ENCODE data around the gene COX6B2. TPM values are rescaled to one million over a fixed set of nuclear protein-coding genes. Genes with fewer than 3 reads are reported as not detected.

Gene COX6B2
- polyA plus RNA-seq, 3 donors = 0.36 TPM; not detected in 2

DNA sequence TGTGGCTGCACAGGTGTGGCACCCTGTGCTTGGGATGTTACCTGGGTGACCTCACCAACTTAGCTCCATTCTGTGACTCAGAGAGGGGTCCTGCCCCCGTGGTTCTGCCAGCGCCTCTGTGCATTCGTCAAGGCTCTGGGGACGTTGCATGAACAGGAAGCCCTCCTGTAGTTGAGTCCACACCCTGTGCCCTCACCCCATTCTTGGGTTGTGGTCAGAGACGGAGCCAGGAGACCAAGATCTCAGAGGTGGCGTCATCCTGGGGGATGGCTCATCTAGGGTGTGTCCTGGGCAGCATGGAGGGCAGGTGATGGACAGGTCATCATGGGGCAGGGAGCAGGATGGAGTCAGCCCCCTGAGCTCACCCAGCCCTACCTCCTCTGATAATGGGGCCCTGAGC, 2.5 kb downstream of the COX6B2 start:
- peak in 2 of 3 donors; percentile 20 to 28 for DNase-seq
- peak overlapping the region in 1 of 7 donors; percentile 63 for H3K27ac Mint-ChIP-seq
- H3K4me1 Mint-ChIP-seq = peaks cover 33% of the 10 kb centered on the region
- no peak overlapping the region for H3K9ac ChIP-seq (ENCODE audit: insufficient read depth, low read length, poor library complexity, severe bottlenecking)
- TF ChIP-seq, protein P1, sequence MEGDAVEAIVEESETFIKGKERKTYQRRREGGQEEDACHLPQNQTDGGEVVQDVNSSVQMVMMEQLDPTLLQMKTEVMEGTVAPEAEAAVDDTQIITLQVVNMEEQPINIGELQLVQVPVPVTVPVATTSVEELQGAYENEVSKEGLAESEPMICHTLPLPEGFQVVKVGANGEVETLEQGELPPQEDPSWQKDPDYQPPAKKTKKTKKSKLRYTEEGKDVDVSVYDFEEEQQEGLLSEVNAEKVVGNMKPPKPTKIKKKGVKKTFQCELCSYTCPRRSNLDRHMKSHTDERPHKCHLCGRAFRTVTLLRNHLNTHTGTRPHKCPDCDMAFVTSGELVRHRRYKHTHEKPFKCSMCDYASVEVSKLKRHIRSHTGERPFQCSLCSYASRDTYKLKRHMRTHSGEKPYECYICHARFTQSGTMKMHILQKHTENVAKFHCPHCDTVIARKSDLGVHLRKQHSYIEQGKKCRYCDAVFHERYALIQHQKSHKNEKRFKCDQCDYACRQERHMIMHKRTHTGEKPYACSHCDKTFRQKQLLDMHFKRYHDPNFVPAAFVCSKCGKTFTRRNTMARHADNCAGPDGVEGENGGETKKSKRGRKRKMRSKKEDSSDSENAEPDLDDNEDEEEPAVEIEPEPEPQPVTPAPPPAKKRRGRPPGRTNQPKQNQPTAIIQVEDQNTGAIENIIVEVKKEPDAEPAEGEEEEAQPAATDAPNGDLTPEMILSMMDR (IDR thresholded peaks at IDR 0.05) = no peak
- peaks cover 0 to 9% of the 10 kb centered on the region in 2 donors for H3K9me3 ChIP-seq (replicated peaks in 1 of 2; ENCODE audit: control insufficient read depth in 1 of 2, insufficient read depth in 1 of 2, low read length in 2 of 2)
- H3K4me3 ChIP-seq (replicated peaks in 1 of 3; ENCODE audit: low read depth in 2 of 3, low read length in 3 of 3) = no peak overlapping the region
- intact Hi-C loops (cut with micrococcal nuclease) = loop anchor here in 1 of 2 donors (5.0 kb wide), 1 partner anchor 40 kb away; no protein-coding TSS in a partner anchor
- H3K9me3 Mint-ChIP-seq = peaks cover 0 to 11% (median 8%) of the 10 kb centered on the region in 7 donors
- H3K4me3 Mint-ChIP-seq = peak overlapping the region in 1 of 2 donors; percentile 90
- H3K4me2 ChIP-seq (replicated peaks; ENCODE audit: extremely low read depth, low read length, poor library complexity, severe bottlenecking) = no peak overlapping the region
- H3K79me2 ChIP-seq (ENCODE audit: insufficient read depth, low read length) = no peaks in the 10 kb centered on the region
- no peak overlapping the region for H3K27ac ChIP-seq (ENCODE audit: low read depth in 1 of 2, low read length in 2 of 2)
- H2AFZ ChIP-seq (ENCODE audit: insufficient read depth, low read depth, low read length, poor library complexity, severe bottlenecking) = no peak overlapping the region
- peaks cover 13 to 57% of the 10 kb centered on the region in 2 donors for H3K27me3 ChIP-seq (ENCODE audit: control insufficient read depth in 2 of 2, insufficient read depth in 2 of 2, low read length in 2 of 2)
- WGBS (ENCODE audit: insufficient coverage) = 19% methylated on average over 4 of the region's 6 CpGs
- no peaks in the 10 kb centered on the region for H4K20me1 ChIP-seq (ENCODE audit: insufficient read depth, low read length)
- H3K36me3 ChIP-seq (replicated peaks in 1 of 2; ENCODE audit: control insufficient read depth in 1 of 2, insufficient read depth in 2 of 2, low read length in 2 of 2) = peaks cover 0 to 2% of the 10 kb centered on the region in 2 donors
- H3K27me3 Mint-ChIP-seq (ENCODE audit: low read depth in 3 of 3) = peaks cover 49 to 62% (median 54%) of the 10 kb centered on the region in 3 donors
- peaks cover 5 to 8% of the 10 kb centered on the region in 2 donors for H3K36me3 Mint-ChIP-seq
- peaks cover 22 to 28% of the 10 kb centered on the region in 2 donors for H3K4me1 ChIP-seq (ENCODE audit: control insufficient read depth in 1 of 2, insufficient read depth in 2 of 2, low read length in 2 of 2)

DNA sequence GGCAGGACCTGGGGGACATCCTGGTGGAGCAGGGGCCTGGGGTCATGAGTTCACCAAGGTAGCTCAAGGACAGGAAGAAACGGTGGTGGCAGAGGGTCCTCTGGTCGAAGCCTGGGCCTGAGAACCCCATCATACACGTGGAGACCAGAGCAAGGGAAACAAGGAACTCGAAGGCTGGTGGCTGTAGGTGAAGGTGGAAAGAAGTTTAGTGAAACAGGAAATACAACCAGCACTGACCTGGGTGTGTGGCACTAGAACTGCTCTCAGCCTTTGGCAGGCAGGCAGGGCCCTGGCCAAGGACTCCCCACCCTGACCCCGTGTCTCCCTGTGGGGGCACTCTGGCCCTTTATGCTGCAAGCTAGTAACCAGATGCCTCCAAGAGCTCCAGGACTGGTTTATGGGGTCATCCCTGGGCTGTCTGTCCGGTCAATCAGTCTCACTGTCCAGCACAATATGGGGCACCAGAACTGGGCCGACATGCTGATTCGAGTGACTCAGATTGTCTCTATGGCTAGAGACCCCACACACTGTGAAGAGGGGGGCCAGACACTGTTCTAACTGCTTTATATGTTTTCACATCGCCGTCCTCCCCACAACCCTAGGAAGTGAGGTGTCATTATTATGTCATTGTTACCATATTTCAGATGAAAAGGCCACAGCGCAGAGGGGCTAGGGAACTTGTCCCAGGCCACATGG, 3.8 kb downstream of the COX6B2 start:
- Mint-ChIP-seq H3K27me3 (ENCODE audit: low read depth in 3 of 3) (peaks cover 38 to 50% (median 41%) of the 10 kb centered on the region in 3 donors), H3K4me3 (peak overlapping the region; percentile 51 to 90), H3K27ac (peak overlapping the region in 1 of 7 donors; percentile 44), H3K9me3 (peaks cover 0 to 11% (median 8%) of the 10 kb centered on the region in 7 donors), H3K36me3 (peaks cover 5 to 9% of the 10 kb centered on the region in 2 donors), H3K4me1 (peaks cover 33% of the 10 kb centered on the region)
- H3K36me3 ChIP-seq (replicated peaks in 1 of 2; ENCODE audit: control insufficient read depth in 1 of 2, insufficient read depth in 2 of 2, low read length in 2 of 2) = peaks cover 0 to 2% of the 10 kb centered on the region in 2 donors
- H4K20me1 ChIP-seq (ENCODE audit: insufficient read depth, low read length) = no peaks in the 10 kb centered on the region
- no peak for DNase-seq
- 61% methylated on average over 8 of the region's 11 CpGs for WGBS (ENCODE audit: insufficient coverage)
- no peak overlapping the region for H2AFZ ChIP-seq (ENCODE audit: insufficient read depth, low read depth, low read length, poor library complexity, severe bottlenecking)
- H3K4me1 ChIP-seq (ENCODE audit: control insufficient read depth in 1 of 2, insufficient read depth in 2 of 2, low read length in 2 of 2) = peaks cover 22 to 28% of the 10 kb centered on the region in 2 donors
- no peaks in the 10 kb centered on the region for H3K79me2 ChIP-seq (ENCODE audit: insufficient read depth, low read length)
- no peak overlapping the region for H3K4me2 ChIP-seq (replicated peaks; ENCODE audit: extremely low read depth, low read length, poor library complexity, severe bottlenecking)
- TF ChIP-seq, protein P1 (IDR thresholded peaks at IDR 0.05) = no peak
- intact Hi-C loops (cut with micrococcal nuclease) = loop anchor here in 1 of 2 donors (5.0 kb wide), 1 partner anchor 38 kb away; no protein-coding TSS in a partner anchor
- H3K4me3 ChIP-seq (replicated peaks in 1 of 3; ENCODE audit: low read depth in 2 of 3, low read length in 3 of 3) = no peak overlapping the region
- H3K9me3 ChIP-seq (replicated peaks in 1 of 2; ENCODE audit: control insufficient read depth in 1 of 2, insufficient read depth in 1 of 2, low read length in 2 of 2) = peaks cover 0 to 9% of the 10 kb centered on the region in 2 donors
- no peak overlapping the region for H3K27ac ChIP-seq (ENCODE audit: low read depth in 1 of 2, low read length in 2 of 2)
- H3K27me3 ChIP-seq (ENCODE audit: control insufficient read depth in 2 of 2, insufficient read depth in 2 of 2, low read length in 2 of 2) = peaks cover 13 to 45% of the 10 kb centered on the region in 2 donors
- no peak overlapping the region for H3K9ac ChIP-seq (ENCODE audit: insufficient read depth, low read length, poor library complexity, severe bottlenecking)
